Karpas-422 (cell line): ENCODE results near the gene RAPGEF3. TPM values are rescaled to one million over a fixed set of nuclear protein-coding genes. Genes with fewer than 3 reads are reported as not detected.
A peak's percentile ranks its signal among the peaks of the same experiment; 100 is the strongest.

Experiments used
- DNase-seq: peaks from one replicate; pipeline ENCODE4 v3.0.0-alpha.2; 2015
- H2AFZ ChIP-seq: fragments of 200-600 bp; sonication (generic); 2 replicates; pipeline ENCODE4 v1.6.1; 2014; ENCODE audit warnings: antibody characterized with exemption, low read length, mixed read lengths
- H3K27ac ChIP-seq: fragments of 200-600 bp; sonication (generic); 2 replicates; pipeline ENCODE4 v1.5.1; 2014; ENCODE audit warnings: mild to moderate bottlenecking, low read length, moderate library complexity
- H3K27me3 ChIP-seq: fragments of 200-600 bp; sonication (generic); 2 replicates; pipeline ENCODE4 v1.6.1; 2014; ENCODE audit warnings: low read length, mixed read lengths
- H3K36me3 ChIP-seq: fragments of 200-600 bp; sonication (generic); 2 replicates; pipeline ENCODE4 v1.6.1; 2014; ENCODE audit warnings: low read length, mixed read lengths; ENCODE audit not compliant: insufficient read depth
- H3K4me1 ChIP-seq: fragments of 200-600 bp; sonication (generic); 2 replicates; pipeline ENCODE4 v1.6.1; 2014; ENCODE audit warnings: mild to moderate bottlenecking, low read length, mixed read lengths
- H3K4me2 ChIP-seq: fragments of 200-600 bp; sonication (generic); 2 replicates; pipeline ENCODE4 v1.6.1; 2014; ENCODE audit warnings: low read length, low read depth, mild to moderate bottlenecking; ENCODE audit not compliant: poor library complexity, severe bottlenecking
- H3K4me3 ChIP-seq: fragments of 200-600 bp; sonication (generic); 2 replicates; pipeline ENCODE4 v1.5.1; 2014; ENCODE audit warnings: mild to moderate bottlenecking, antibody characterized with exemption, low read length, mixed read lengths
- H3K79me2 ChIP-seq: fragments of 200-600 bp; sonication (generic); 2 replicates; pipeline ENCODE4 v1.6.1; 2014; ENCODE audit warnings: mild to moderate bottlenecking, low read length, mixed read lengths
- H3K9ac ChIP-seq: fragments of 200-600 bp; sonication (generic); 2 replicates; pipeline ENCODE4 v1.6.0; 2014; ENCODE audit warnings: low read length
- H3K9me2 ChIP-seq: fragments of 200-600 bp; sonication (generic), shearing (Covaris generic); replicated peaks from 2 replicates; pipeline ENCODE4 v1.6.0; 2014; ENCODE audit warnings: mild to moderate bottlenecking, low read length, moderate library complexity; ENCODE audit not compliant: insufficient read depth
- H3K9me3 ChIP-seq: fragments of 300-700, 200-600 bp; sonication (generic); 2 replicates; pipeline ENCODE4 v1.6.1; 2014; ENCODE audit warnings: low read length, mixed read lengths
- H4K20me1 ChIP-seq: fragments of 200-600 bp; sonication (generic); 2 replicates; pipeline ENCODE4 v1.6.1; 2014; ENCODE audit warnings: mild to moderate bottlenecking, antibody characterized with exemption, low read length, low read depth; ENCODE audit not compliant: insufficient read depth
- total RNA-seq: library from RNA; depleted of rRNA; stranded (reverse); fragments of >200 nt; shearing (Covaris generic); gene quantifications from 2 replicates; pipeline ENCODE4 v1.2.3, GENCODE V29; 2014; ENCODE audit warnings: low replicate concordance

The RAPGEF3 gene
- total RNA-seq, 1 experiment from 2014 or later, result 4.4 TPM

GRCh38 chr12:47758584-47758833 is 171 bp downstream of the RAPGEF3 start:
- DNase-seq, result no peak
- H3K4me3 ChIP-seq, result peak overlapping the region; percentile 70
- no peaks in the 10 kb centered on the region for H3K9me2 ChIP-seq
- H3K4me2 ChIP-seq, result peak overlapping the region; percentile 86
- H3K27me3 ChIP-seq, result no peaks in the 10 kb centered on the region
- no peaks in the 10 kb centered on the region for H3K9me3 ChIP-seq
- no peaks in the 10 kb centered on the region for H4K20me1 ChIP-seq
- no peaks in the 10 kb centered on the region for H3K36me3 ChIP-seq
- H2AFZ ChIP-seq, result peak overlapping the region; percentile 96; the same call in 1 of the 2 replicates
- H3K4me1 ChIP-seq, result peaks cover 38% of the 10 kb centered on the region
- H3K9ac ChIP-seq, result peak overlapping the region; percentile 71
- no peaks in the 10 kb centered on the region for H3K79me2 ChIP-seq
- H3K27ac ChIP-seq, result no peak overlapping the region

DNA sequence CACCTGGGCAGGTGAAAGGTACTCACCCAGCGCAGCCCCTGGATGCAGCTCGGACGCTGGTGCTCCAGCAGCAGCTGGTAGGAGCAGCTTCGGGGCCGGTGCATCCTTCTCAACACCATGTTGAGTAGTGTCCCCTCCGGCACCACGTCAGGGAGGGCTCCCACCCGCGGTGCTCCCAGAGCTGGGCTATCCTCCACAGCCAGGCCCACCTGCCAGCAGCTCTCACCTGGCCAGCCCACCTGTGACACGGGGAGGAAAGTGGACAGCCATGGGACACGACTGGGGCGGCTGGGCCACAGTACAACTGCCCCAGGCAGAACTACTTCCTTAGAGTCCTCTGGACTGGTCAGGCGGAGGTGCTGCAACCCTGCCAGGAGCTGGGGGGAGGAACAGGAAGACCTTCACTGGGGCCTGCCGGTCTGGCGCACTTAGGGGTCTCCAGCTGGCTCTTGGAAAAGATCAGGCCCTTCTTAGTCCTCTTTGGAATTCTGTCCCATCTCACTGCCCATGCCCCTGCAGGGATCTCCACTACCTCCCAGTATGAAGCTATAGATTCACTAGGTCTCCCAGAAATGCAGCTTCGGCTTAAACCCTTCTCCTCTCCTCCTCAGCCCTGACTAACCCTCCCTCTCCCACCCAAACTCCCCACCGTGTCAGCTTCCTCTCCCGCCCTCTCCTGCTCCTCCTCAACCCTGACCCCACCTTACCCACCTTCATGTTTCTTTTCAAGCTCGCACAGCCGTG is 668 bp downstream of the RAPGEF3 start:
- no peaks in the 10 kb centered on the region for H3K27me3 ChIP-seq
- no peak for DNase-seq
- no peaks in the 10 kb centered on the region for H3K9me3 ChIP-seq
- no peaks in the 10 kb centered on the region for H3K9me2 ChIP-seq
- no peaks in the 10 kb centered on the region for H4K20me1 ChIP-seq
- H3K27ac ChIP-seq, result no peak overlapping the region
- H3K4me3 ChIP-seq, result peak overlapping the region; percentile 70
- H3K9ac ChIP-seq, result peak overlapping the region; percentile 71
- peaks cover 41% of the 10 kb centered on the region for H3K4me1 ChIP-seq
- H3K4me2 ChIP-seq, result peak overlapping the region; percentile 86
- no peaks in the 10 kb centered on the region for H3K36me3 ChIP-seq
- no peaks in the 10 kb centered on the region for H3K79me2 ChIP-seq
- no peak overlapping the region for H2AFZ ChIP-seq

DNA sequence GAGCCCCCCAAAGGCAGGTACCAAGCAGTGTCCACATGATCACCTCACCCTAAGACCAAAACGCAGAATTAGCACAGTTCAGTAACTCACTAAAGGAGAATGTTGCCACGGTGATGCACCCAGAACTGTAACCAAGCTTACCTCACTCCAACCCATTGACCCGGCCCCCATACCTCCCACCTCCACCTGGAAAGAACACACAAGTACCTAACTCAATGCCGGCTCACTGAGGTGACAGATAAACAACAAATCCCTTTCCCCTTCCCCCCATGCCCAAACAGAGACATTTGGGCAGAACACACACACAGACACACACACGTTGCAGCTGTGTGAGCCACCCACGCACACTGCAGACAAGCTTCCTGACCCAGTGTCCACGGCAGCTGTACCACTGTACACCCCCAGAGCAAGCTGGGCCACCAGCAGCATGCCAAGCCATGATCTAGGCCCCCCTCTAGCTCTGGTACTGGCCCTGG is 1.3 kb downstream of the RAPGEF3 start:
- H3K4me2 ChIP-seq, result no peak overlapping the region
- H3K4me1 ChIP-seq, result peaks cover 45% of the 10 kb centered on the region
- H3K79me2 ChIP-seq, result no peaks in the 10 kb centered on the region
- H3K4me3 ChIP-seq, result no peak overlapping the region
- no peaks in the 10 kb centered on the region for H3K27me3 ChIP-seq
- H2AFZ ChIP-seq, result no peak overlapping the region
- no peaks in the 10 kb centered on the region for H3K9me3 ChIP-seq
- H3K27ac ChIP-seq, result no peak overlapping the region
- DNase-seq, result no peak
- no peaks in the 10 kb centered on the region for H3K36me3 ChIP-seq
- no peaks in the 10 kb centered on the region for H4K20me1 ChIP-seq
- H3K9me2 ChIP-seq, result no peaks in the 10 kb centered on the region
- H3K9ac ChIP-seq, result no peak overlapping the region

- Histone ChIP-seq H3K4me3 (no peak overlapping the region), H3K27ac (no peak overlapping the region), H3K36me3 (no peaks in the 10 kb centered on the region), H3K9me3 (no peaks in the 10 kb centered on the region), H3K4me2 (no peak overlapping the region), H3K9ac (no peak overlapping the region), H3K9me2 (no peaks in the 10 kb centered on the region), H3K27me3 (no peaks in the 10 kb centered on the region), H2AFZ (no peak overlapping the region), H4K20me1 (no peaks in the 10 kb centered on the region), H3K4me1 (peaks cover 45% of the 10 kb centered on the region), H3K79me2 (no peaks in the 10 kb centered on the region)
- no peak for DNase-seq
Observed at GRCh38 chr12:47755655-47756562, 2.8 kb downstream of the RAPGEF3 start.

GRCh38 chr12:47754881-47755280 is 3.8 kb downstream of the RAPGEF3 start:
- H3K9ac ChIP-seq, result no peak overlapping the region
- H3K36me3 ChIP-seq, result no peaks in the 10 kb centered on the region
- no peaks in the 10 kb centered on the region for H3K9me2 ChIP-seq
- no peaks in the 10 kb centered on the region for H3K9me3 ChIP-seq
- H3K27ac ChIP-seq, result no peak overlapping the region
- H4K20me1 ChIP-seq, result no peaks in the 10 kb centered on the region
- H3K4me1 ChIP-seq, result peaks cover 45% of the 10 kb centered on the region
- no peak overlapping the region for H2AFZ ChIP-seq
- H3K4me3 ChIP-seq, result no peak overlapping the region
- H3K4me2 ChIP-seq, result no peak overlapping the region
- no peaks in the 10 kb centered on the region for H3K79me2 ChIP-seq
- H3K27me3 ChIP-seq, result no peaks in the 10 kb centered on the region
- no peak for DNase-seq

GRCh38 chr12:47754126-47754525 is 4.6 kb downstream of the RAPGEF3 start:
- DNase-seq, result no peak
- Histone ChIP-seq H3K9me3 (no peaks in the 10 kb centered on the region), H3K36me3 (no peaks in the 10 kb centered on the region), H3K27me3 (no peaks in the 10 kb centered on the region), H3K4me1 (peaks cover 38% of the 10 kb centered on the region), H3K9ac (peak overlapping the region; percentile 30; the same call in 1 of the 2 replicates), H4K20me1 (no peaks in the 10 kb centered on the region), H2AFZ (no peak overlapping the region), H3K4me3 (peak overlapping the region; percentile 2; the same call in 1 of the 2 replicates), H3K9me2 (no peaks in the 10 kb centered on the region), H3K27ac (no peak overlapping the region), H3K4me2 (peak overlapping the region; percentile 53), H3K79me2 (no peaks in the 10 kb centered on the region)

DNA sequence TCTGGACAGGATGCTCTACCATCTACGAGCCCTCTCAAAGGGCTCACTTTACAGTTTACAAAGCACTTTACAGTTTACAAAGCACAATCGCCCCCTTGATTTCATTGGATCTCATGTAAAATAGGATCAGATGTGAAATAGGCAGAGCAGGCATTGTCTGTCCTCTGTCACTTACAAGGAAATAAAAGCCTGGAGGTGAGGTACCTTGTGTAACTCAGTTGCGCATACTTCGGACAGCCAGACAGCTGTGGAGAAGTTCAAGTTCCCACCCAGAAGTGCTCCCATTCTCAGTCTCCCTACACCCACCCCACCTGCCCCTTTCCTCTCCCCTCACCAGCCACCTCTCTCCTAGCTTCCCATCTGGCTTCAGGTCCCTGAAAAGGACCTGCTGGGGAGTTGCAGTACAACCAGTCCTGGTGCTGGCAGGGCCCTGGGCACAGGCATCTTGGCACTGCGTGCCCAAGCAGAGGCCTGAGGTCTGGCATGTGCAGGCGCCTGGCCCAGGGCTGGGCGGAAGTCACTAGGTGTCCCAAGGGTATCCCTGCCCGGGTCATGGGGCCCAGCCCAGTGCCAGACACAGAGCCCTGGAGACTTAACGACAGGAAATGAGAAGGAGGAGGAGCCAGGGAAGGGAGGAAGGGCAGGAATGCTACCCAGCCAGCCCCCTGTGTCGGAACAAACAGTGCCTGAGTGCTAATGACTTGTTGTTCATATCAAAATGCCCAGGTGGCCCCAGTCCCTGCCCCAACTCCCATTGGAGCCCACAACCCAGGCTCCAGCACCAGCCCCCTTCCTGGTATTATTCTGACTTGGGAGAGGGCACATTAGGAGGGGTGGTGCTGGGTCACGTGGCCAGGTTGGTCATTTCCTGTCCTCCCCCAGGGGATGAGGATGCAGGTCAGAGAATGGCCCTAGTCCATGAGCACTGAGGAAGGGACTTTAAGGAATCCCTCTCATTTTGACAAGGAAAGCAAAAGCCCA is 5.4 kb downstream of the RAPGEF3 start:
- H3K9me3 ChIP-seq, result no peaks in the 10 kb centered on the region
- H3K4me1 ChIP-seq, result peaks cover 30% of the 10 kb centered on the region
- H2AFZ ChIP-seq, result peak overlapping the region; percentile 29; the same call in 1 of the 2 replicates
- H3K4me3 ChIP-seq, result peak overlapping the region; percentile 2; the same call in 1 of the 2 replicates
- no peaks in the 10 kb centered on the region for H4K20me1 ChIP-seq
- peak overlapping the region; percentile 30 for H3K9ac ChIP-seq
- peak overlapping the region; percentile 53 for H3K4me2 ChIP-seq
- peak; percentile 87 for DNase-seq
- H3K27me3 ChIP-seq, result no peaks in the 10 kb centered on the region
- no peaks in the 10 kb centered on the region for H3K36me3 ChIP-seq
- H3K9me2 ChIP-seq, result no peaks in the 10 kb centered on the region
- H3K27ac ChIP-seq, result no peak overlapping the region
- H3K79me2 ChIP-seq, result no peaks in the 10 kb centered on the region
